Activated CD4-positive, alpha-beta T cell treated with anti-CD3 and anti-CD28 coated beads, Interleukin-10, Interleukin-2, amounts not matched to agents 100 ng/mL and 50 ng/mL, durations not matched to agents 16 hours and 8 hours (primary cell): Measurements from ENCODE around the gene CAB39L.

ENCODE experiments used
- DNase-seq: peaks from one replicate; pipeline ENCODE4 v3.0.0-alpha.2; 2020

CAB39L gene

GRCh38 chr13:49443704-49444523 is at the start of gene CAB39L, which contains the start of gene SETDB2:
Gene CAB39L, minus strand, starts transcription at chr13:49444064. Its CDS starts 61,154 bp downstream, at chr13:49382910.
Gene SETDB2, plus strand, starts transcription at chr13:49444274. Its CDS starts 7,620 bp downstream, at chr13:49451894.
- DNase-seq, result peak; percentile 100

- DNase-seq, result no peak
These were observed 44.7 kb upstream of the CAB39L start for GRCh38 chr13:49488563-49488962.

- no peak for DNase-seq
These were observed 37.9 kb upstream of the CAB39L start for GRCh38 chr13:49481788-49482187.

GRCh38 chr13:49476529-49476928 is 32.7 kb upstream of the CAB39L start:
- no peak for DNase-seq

GRCh38 chr13:49472186-49472585 is 28.3 kb upstream of the CAB39L start:
- no peak for DNase-seq

GRCh38 chr13:49466292-49466838 is 22.5 kb upstream of the CAB39L start:
- DNase-seq, result no peak

- no peak for DNase-seq
These were observed 20.9 kb upstream of the CAB39L start for GRCh38 chr13:49464621-49465325.

GRCh38 chr13:49464085-49464484 is 20.2 kb upstream of the CAB39L start:
- no peak for DNase-seq

GRCh38 chr13:49459580-49459979 is 15.7 kb upstream of the CAB39L start:
- peak; percentile 45 for DNase-seq

GRCh38 chr13:49457221-49457620 is 13.4 kb upstream of the CAB39L start:
- DNase-seq, result no peak

- DNase-seq, result no peak
These were observed 12.3 kb upstream of the CAB39L start for GRCh38 chr13:49456156-49456555.

GRCh38 chr13:49455007-49455398 is 11.1 kb upstream of the CAB39L start:
- no peak for DNase-seq

- peak; percentile 72 for DNase-seq
These were observed 10.6 kb upstream of the CAB39L start for GRCh38 chr13:49454388-49455006.

GRCh38 chr13:49453465-49453864 is 9.6 kb upstream of the CAB39L start:
- DNase-seq, result no peak

GRCh38 chr13:49452725-49453457 is 9.0 kb upstream of the CAB39L start:
- DNase-seq, result no peak

- peak; percentile 43 for DNase-seq
These were observed 6.4 kb upstream of the CAB39L start for GRCh38 chr13:49450105-49450819.

GRCh38 chr13:49448753-49449152 is 4.9 kb upstream of the CAB39L start:
- no peak for DNase-seq

- DNase-seq, result no peak
These were observed 2.6 kb upstream of the CAB39L start for GRCh38 chr13:49446473-49446872.

- peak; percentile 64 for DNase-seq
These were observed 896 bp upstream of the CAB39L start for GRCh38 chr13:49444524-49445395.

GRCh38 chr13:49443357-49443703 is 534 bp downstream of the CAB39L start:
- DNase-seq, result peak; percentile 41

GRCh38 chr13:49441846-49442245 is 2.0 kb downstream of the CAB39L start:
- peak; percentile 59 for DNase-seq
